H1 (cell line): ENCODE data around the gene NUP58. TPM values are rescaled to one million over a fixed set of nuclear protein-coding genes. Genes with fewer than 3 reads are reported as not detected.
A peak's percentile ranks its signal among the peaks of the same experiment; 100 is the strongest.

Experiments
- CTCF ChIA-PET: fragments of 300-600 bp; sonication (Branson Sonifier 250); formaldehyde crosslinking; loops from one replicate; lab custom pipeline; 2021; ENCODE audit not compliant: partially characterized antibody; lab: Charles Lee
- POLR2A ChIA-PET: fragments of 300-600 bp; sonication (Branson Sonifier 250); formaldehyde crosslinking; loops from one replicate; lab custom pipeline; 2021; ENCODE audit warnings: inconsistent platforms; ENCODE audit not compliant: partially characterized antibody; lab: Charles Lee
- DNase-seq, 2 experiments: peaks; one replicate each; pipeline versions ENCODE4 v3.0.0 to v3.0.0-alpha.2; 2010 to 2022; ENCODE audit warnings: low spot score in 2 of 2, low read depth in 1 of 2, mixed read lengths in 1 of 2
- FAIRE-seq: peaks from 2 replicates; lab custom pipeline; 2011; peaks lifted over from hg19 to GRCh38; lab: Jason Lieb, UNC
- H2AFZ ChIP-seq: 2 replicates; pipeline ENCODE4 v1.8.1; 2012; ENCODE audit warnings: low read length, inconsistent platforms
- H2AK5ac ChIP-seq: 2 replicates; pipeline ENCODE4 v1.6.1; 2013; ENCODE audit warnings: low read depth, low read length
- H2BK120ac ChIP-seq: replicated peaks from 2 replicates; pipeline ENCODE3; 2013; ENCODE audit warnings: low read depth, low read length, inconsistent platforms
- H2BK12ac ChIP-seq: 2 replicates; pipeline ENCODE4 v1.6.1; 2013; ENCODE audit warnings: low read depth, low read length
- H2BK15ac ChIP-seq: 2 replicates; pipeline ENCODE4 v1.6.1; 2013; ENCODE audit warnings: low read length
- H2BK20ac ChIP-seq: 2 replicates; pipeline ENCODE4 v1.6.1; 2013; ENCODE audit warnings: low read length
- H2BK5ac ChIP-seq: 2 replicates; pipeline ENCODE4 v1.6.1; 2013; ENCODE audit warnings: low read depth, low read length
- H3K14ac ChIP-seq: 2 replicates; pipeline ENCODE4 v1.6.1; 2013; ENCODE audit warnings: inconsistent platforms; ENCODE audit not compliant: insufficient read length
- H3K18ac ChIP-seq: 2 replicates; pipeline ENCODE4 v1.6.1; 2013; ENCODE audit warnings: low read length; ENCODE audit errors: extremely low read depth
- H3K23ac ChIP-seq: 2 replicates; pipeline ENCODE4 v1.6.1; 2013; ENCODE audit warnings: inconsistent platforms; ENCODE audit not compliant: insufficient read length
- H3K23me2 ChIP-seq: 2 replicates; pipeline ENCODE4 v1.6.1; 2013; ENCODE audit warnings: low read depth, low read length
- H3K27ac ChIP-seq: 2 replicates; pipeline ENCODE4 v1.6.1; 2011; ENCODE audit warnings: low read depth, low read length, inconsistent platforms
- H3K27me3 ChIP-seq, 4 experiments: replicated peaks in 1 of 4; 1 replicate in 1 of 4; 2 replicates in 3 of 4; pipeline versions ENCODE4 v1.6.1 to v1.8.1; 2011 to 2013; ENCODE audit warnings: low read length in 3 of 4, mild to moderate bottlenecking in 3 of 4, inconsistent platforms in 2 of 4, mixed read lengths in 2 of 4, moderate library complexity in 1 of 4; ENCODE audit not compliant: control insufficient read depth in 3 of 4, insufficient read depth in 3 of 4; ENCODE audit errors: extremely low read depth in 1 of 4
- H3K36me3 ChIP-seq, 4 experiments: 2 replicates each; pipeline versions ENCODE4 v1.6.1 to v1.8.1; 2011 to 2013; ENCODE audit warnings: mild to moderate bottlenecking in 4 of 4, low read length in 3 of 4, moderate library complexity in 2 of 4, control low read depth in 1 of 4, inconsistent platforms in 1 of 4; ENCODE audit not compliant: insufficient read depth in 4 of 4, control insufficient read depth in 2 of 4
- H3K4ac ChIP-seq: replicated peaks from 2 replicates; pipeline ENCODE3; 2013; ENCODE audit warnings: low read length, low read depth, mixed read lengths, inconsistent platforms; ENCODE audit not compliant: insufficient read length
- H3K4me1 ChIP-seq, 4 experiments: replicated peaks in 1 of 4; 1 replicate in 1 of 4; 2 replicates in 3 of 4; pipeline versions ENCODE4 v1.6.1 to v1.8.1; 2011 to 2013; ENCODE audit warnings: low read length in 3 of 4, inconsistent platforms in 2 of 4, mixed read lengths in 1 of 4; ENCODE audit not compliant: insufficient read depth in 4 of 4, control insufficient read depth in 3 of 4
- H3K4me2 ChIP-seq, 2 experiments: 2 replicates each; pipeline versions ENCODE4 v1.6.1 to v1.8.1; 2011 to 2013; ENCODE audit warnings: low read depth in 2 of 2, low read length in 2 of 2, control low read depth in 1 of 2, inconsistent platforms in 1 of 2, mild to moderate bottlenecking in 1 of 2; ENCODE audit not compliant: insufficient read depth in 1 of 2
- H3K4me3 ChIP-seq, 4 experiments: fragments of 200-600, 300-600 bp in 1 of 4; sonication (generic), shearing (Covaris generic), sonication (Bioruptor Twin) in 1 of 4; 2 replicates each; pipeline versions ENCODE4 v1.5.1 to v1.8.1; 2011 to 2016; ENCODE audit warnings: low read length in 4 of 4, low read depth in 3 of 4, control low read depth in 2 of 4, inconsistent platforms in 2 of 4, mild to moderate bottlenecking in 2 of 4, mixed read lengths in 1 of 4, moderate library complexity in 1 of 4; ENCODE audit not compliant: insufficient read depth in 2 of 4; ENCODE audit errors: extremely low read depth in 1 of 4
- H3K56ac ChIP-seq: replicated peaks from 2 replicates; pipeline ENCODE3; 2013; ENCODE audit warnings: low read depth, mild to moderate bottlenecking, mixed read lengths, low read length, inconsistent platforms; ENCODE audit not compliant: insufficient read length
- H3K79me1 ChIP-seq: 2 replicates; pipeline ENCODE4 v1.6.1; 2013; ENCODE audit warnings: low read depth, low read length, control low read depth
- H3K79me2 ChIP-seq, 2 experiments: 2 replicates each; pipeline versions ENCODE4 v1.6.1 to v1.8.1; 2012 to 2013; ENCODE audit warnings: low read length in 2 of 2, mild to moderate bottlenecking in 2 of 2, inconsistent platforms in 1 of 2; ENCODE audit not compliant: insufficient read depth in 2 of 2, control insufficient read depth in 1 of 2
- H3K9ac ChIP-seq, 4 experiments: replicated peaks in 1 of 4; 1 replicate in 1 of 4; 2 replicates in 3 of 4; pipeline versions ENCODE4 v1.6.1 to v1.8.1; 2011 to 2013; ENCODE audit warnings: low read depth in 3 of 4, low read length in 3 of 4, control low read depth in 2 of 4, mild to moderate bottlenecking in 2 of 4, moderate library complexity in 2 of 4, inconsistent platforms in 1 of 4; ENCODE audit errors: extremely low read depth in 1 of 4
- H3K9me3 ChIP-seq, 2 experiments: 2 replicates each; pipeline versions ENCODE4 v1.6.1 to v1.8.1; 2012 to 2013; ENCODE audit warnings: mild to moderate bottlenecking in 2 of 2, moderate library complexity in 2 of 2, control low read depth in 1 of 2, inconsistent platforms in 1 of 2, low read depth in 1 of 2, low read length in 1 of 2, mixed read lengths in 1 of 2; ENCODE audit not compliant: insufficient read depth in 2 of 2
- H4K20me1 ChIP-seq, 2 experiments: replicated peaks in 1 of 2; 2 replicates each; pipeline versions ENCODE3 to v1.8.1; 2011 to 2013; ENCODE audit warnings: inconsistent platforms in 2 of 2, low read length in 2 of 2, mild to moderate bottlenecking in 1 of 2; ENCODE audit not compliant: insufficient read depth in 2 of 2, control insufficient read depth in 1 of 2
- H4K5ac ChIP-seq: 2 replicates; pipeline ENCODE4 v1.6.1; 2013; ENCODE audit warnings: low read length, low read depth, mixed read lengths, inconsistent platforms; ENCODE audit not compliant: insufficient read length
- H4K8ac ChIP-seq: 2 replicates; pipeline ENCODE4 v1.8.0; 2013; ENCODE audit warnings: mild to moderate bottlenecking, moderate library complexity, low read length, inconsistent platforms; ENCODE audit not compliant: insufficient read depth; ENCODE audit errors: extremely low read depth
- H4K91ac ChIP-seq: replicated peaks from 2 replicates; pipeline ENCODE3; 2013; ENCODE audit warnings: low read length, mixed read lengths, inconsistent platforms; ENCODE audit not compliant: insufficient read length
- CEBPB ChIP-seq: IDR thresholded peaks from 2 replicates; pipeline ENCODE4 v1.6.1; 2012; ENCODE audit warnings: low read depth, low read length
- CHD2 ChIP-seq: IDR thresholded peaks from 2 replicates; pipeline ENCODE4 v1.6.1; 2012; ENCODE audit warnings: low read length, improper control_type of control experiment
- CTBP2 ChIP-seq: IDR thresholded peaks from 2 replicates; pipeline ENCODE4 v1.7.0; 2011; ENCODE audit warnings: borderline replicate concordance, mild to moderate bottlenecking, moderate library complexity, mixed read lengths, low read length; ENCODE audit not compliant: insufficient read depth, insufficient read length
- EGR1 ChIP-seq: IDR thresholded peaks from 2 replicates; pipeline ENCODE4 v1.6.1; 2011; ENCODE audit warnings: low read depth, low read length, borderline replicate concordance
- HDAC6 ChIP-seq: IDR thresholded peaks from one replicate; pipeline ENCODE4 v1.7.1; 2012; ENCODE audit warnings: low read depth, mild to moderate bottlenecking, inconsistent platforms, low read length, moderate library complexity
- JUN ChIP-seq: IDR thresholded peaks from 2 replicates; pipeline ENCODE4 v1.6.1; 2011; ENCODE audit warnings: low read depth, mild to moderate bottlenecking, improper control_type of control experiment, low read length
- KDM5A ChIP-seq: fragments of 200-600 bp; IDR thresholded peaks from 2 replicates; pipeline ENCODE4 v1.7.1; 2012; ENCODE audit warnings: mild to moderate bottlenecking, low read length, inconsistent platforms, mixed read lengths
- NRF1 ChIP-seq: IDR thresholded peaks from 2 replicates; pipeline ENCODE4 v1.6.1; 2011; ENCODE audit warnings: mild to moderate bottlenecking, low read depth, low read length, improper control_type of control experiment
- POLR2AphosphoS5 ChIP-seq: IDR thresholded peaks from 2 replicates; pipeline ENCODE4 v1.6.1; 2011; ENCODE audit warnings: low read depth, low read length
- SIX5 ChIP-seq: IDR thresholded peaks from 2 replicates; pipeline ENCODE4 v1.6.1; 2011; ENCODE audit warnings: mild to moderate bottlenecking, low read depth, low read length
- TAF1 ChIP-seq: IDR thresholded peaks from 2 replicates; pipeline ENCODE4 v1.6.1; 2011; ENCODE audit warnings: mild to moderate bottlenecking, low read depth, low read length
- WGBS, 2 experiments: shearing (Covaris generic) in 1 of 2; methylation state at CpG; one replicate each; pipeline versions ENCODE4 v1.1.6 to v1.1.7; 2013 to 2015; ENCODE audit warnings: low lambda C conversion rate in 2 of 2, mixed read lengths in 2 of 2, inconsistent platforms in 1 of 2, low coverage in 1 of 2, missing lambda C conversion rate in 1 of 2; ENCODE audit not compliant: insufficient replicate concordance in 2 of 2, insufficient coverage in 1 of 2, insufficient read length in 1 of 2; ENCODE audit errors: extremely low coverage in 1 of 2, missing lambda C conversion rate in 1 of 2; 5-methylcytosine and 5-hydroxymethylcytosine counted together
- polyA plus RNA-seq, 7 experiments: library from polyadenylated mRNA; depleted of rRNA in 3 of 7; stranded (reverse) in 5 of 7; unstranded in 2 of 7; fragments of >200 nt in 5 of 7; fragments of 200-250 nt in 2 of 7; gene quantifications; 1 replicate in 5 of 7; 2 replicates in 1 of 7; 4 replicates in 1 of 7; pipeline versions ENCODE4 v1.2.1 to v1.2.3, GENCODE V29; 2011 to 2013; ENCODE audit warnings: missing spikeins in 2 of 7, mixed read lengths in 2 of 7
- total RNA-seq: library from RNA; stranded (reverse); fragmentation: NEBNext Ultra II Directional; extraction: Animal tissue kit (Norgen Biotek cat#: 25700); gene quantifications from 2 replicates; pipeline ENCODE4 v1.2.1, GENCODE V29; 2021
- TF ChIP-seq, protein P1 (sequence below): IDR thresholded peaks from 2 replicates; pipeline ENCODE4 v1.6.1; 2012; ENCODE audit warnings: inconsistent platforms

Gene NUP58
- total and polyA plus RNA-seq, 2 of the 8 experiments (the other 6 are each of a cell fraction or from before 2014, with no cell fraction given) = 35.0 to 53.8 TPM

- Histone ChIP-seq H3K27me3 (no peaks in the 10 kb centered on the region), H3K23me2 (no peaks in the 10 kb centered on the region), H3K36me3 (no peaks in the 10 kb centered on the region; a peak in 1 of 8 replicates), H3K4ac (no peak overlapping the region), H2BK15ac (no peak overlapping the region), H3K9me3 (no peaks in the 10 kb centered on the region), H4K8ac (no peak overlapping the region), H3K79me2 (no peaks in the 10 kb centered on the region)
- TF ChIP-seq POLR2AphosphoS5 = no peak
- no peak for TF ChIP-seq HDAC6
- no peak for TF ChIP-seq SIX5
- TF ChIP-seq JUN = no peak
- no peak for TF ChIP-seq CEBPB
- TF ChIP-seq EGR1 = no peak
- no peak for TF ChIP-seq NRF1
- TF ChIP-seq TAF1 = no peak
- no peak for TF ChIP-seq KDM5A
- no peak for TF ChIP-seq CTBP2
- TF ChIP-seq CHD2 = no peak
- TF ChIP-seq, protein P1, sequence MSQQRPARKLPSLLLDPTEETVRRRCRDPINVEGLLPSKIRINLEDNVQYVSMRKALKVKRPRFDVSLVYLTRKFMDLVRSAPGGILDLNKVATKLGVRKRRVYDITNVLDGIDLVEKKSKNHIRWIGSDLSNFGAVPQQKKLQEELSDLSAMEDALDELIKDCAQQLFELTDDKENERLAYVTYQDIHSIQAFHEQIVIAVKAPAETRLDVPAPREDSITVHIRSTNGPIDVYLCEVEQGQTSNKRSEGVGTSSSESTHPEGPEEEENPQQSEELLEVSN = no peak
- TF ChIP-seq, all 59 proteins: peak for 0
- Histone ChIP-seq H3K27ac (no peak overlapping the region), H3K14ac (no peak overlapping the region), H2BK5ac (no peak overlapping the region), H3K9ac (no peak overlapping the region), H2AFZ (no peak overlapping the region), H4K91ac (no peak overlapping the region), H3K18ac (peak overlapping the region; percentile 72; the same call in 1 of the 2 replicates), H3K79me1 (no peaks in the 10 kb centered on the region), H3K4me1 (peaks cover 0 to 12% (median 5%) of the 10 kb centered on the region in 4 experiments; a peak in 4 of 7 replicates), H3K56ac (no peak overlapping the region), H2AK5ac (no peak overlapping the region), H4K5ac (no peak overlapping the region), H2BK120ac (no peak overlapping the region), H3K4me3 (no peak overlapping the region), H4K20me1 (no peaks in the 10 kb centered on the region), H3K4me2 (no peak overlapping the region), H3K23ac (no peak overlapping the region), H2BK12ac (peak overlapping the region; percentile 77; the same call in 1 of the 2 replicates), H2BK20ac (no peak overlapping the region)
- peak; percentile 66 for FAIRE-seq
- CTCF ChIA-PET = interaction anchor here (1.3 kb wide), 1 partner anchor 28 kb away, joined by 3 read pairs; no protein-coding TSS in a partner anchor
- POLR2A ChIA-PET = interaction anchor here (0.8 to 0.9 kb wide), 2 partner anchors 10 to 110 kb away, joined by 3 read pairs; no protein-coding TSS in a partner anchor
- DNase-seq = no peak
- WGBS, 2 experiments = 89% methylated on average over 2 of the region's 2 CpGs; no CpG with 5 or more reads in 1 of the 2 experiments
These were observed 45.7 kb downstream of the NUP58 start for GRCh38 chr13:25347151-25347550.
